ENCODE data around the gene NSUN3.

Gene NSUN3

GRCh38 chr3:94167346-94167745 is 104.5 kb downstream of the NSUN3 start:
- H3K27ac ChIP-seq (replicated peaks): no peak overlapping the region
- DNase-seq (ENCODE audit: low read depth in 1 of 2, low spot score in 1 of 2): no peak
- TF ChIP-seq POLR2AphosphoS5 (IDR thresholded peaks at IDR 0.05; ENCODE audit: low read depth): no peak
- TF ChIP-seq SPI1 (IDR thresholded peaks at IDR 0.05; ENCODE audit: borderline replicate concordance, low read depth): no peak
- no peak for TF ChIP-seq GABPA (IDR thresholded peaks at IDR 0.05; ENCODE audit: low read depth)
- no peak for TF ChIP-seq CTCF (IDR thresholded peaks at IDR 0.05; ENCODE audit: insufficient read depth, low read length)
- no peak for TF ChIP-seq REST (IDR thresholded peaks at IDR 0.05; ENCODE audit: insufficient replicate concordance, low read depth)
- no peaks in the 10 kb centered on the region for H3K27me3 ChIP-seq (ENCODE audit: insufficient read depth, poor library complexity, severe bottlenecking)
- no peak overlapping the region for H3K4me3 ChIP-seq (replicated peaks; ENCODE audit: insufficient read depth, low read length)

- H3K27me3 ChIP-seq (ENCODE audit: insufficient read depth, poor library complexity, severe bottlenecking): no peaks in the 10 kb centered on the region
- H3K4me3 ChIP-seq (replicated peaks; ENCODE audit: insufficient read depth, low read length): no peak overlapping the region
- no peak overlapping the region for H3K27ac ChIP-seq (replicated peaks)
- DNase-seq (ENCODE audit: low read depth in 1 of 2, low spot score in 1 of 2): no peak
- no peak for TF ChIP-seq CTCF (IDR thresholded peaks at IDR 0.05; ENCODE audit: insufficient read depth, low read length)
- TF ChIP-seq GABPA (IDR thresholded peaks at IDR 0.05; ENCODE audit: low read depth): no peak
- no peak for TF ChIP-seq SPI1 (IDR thresholded peaks at IDR 0.05; ENCODE audit: borderline replicate concordance, low read depth)
- TF ChIP-seq POLR2AphosphoS5 (IDR thresholded peaks at IDR 0.05; ENCODE audit: low read depth): no peak
- no peak for TF ChIP-seq REST (IDR thresholded peaks at IDR 0.05; ENCODE audit: insufficient replicate concordance, low read depth)
These were observed 104.9 kb downstream of the NSUN3 start for GRCh38 chr3:94167796-94168195.

GRCh38 chr3:94171954-94172353 is 109.1 kb downstream of the NSUN3 start:
- H3K27me3 ChIP-seq (ENCODE audit: insufficient read depth, poor library complexity, severe bottlenecking): no peaks in the 10 kb centered on the region

More at GRCh38 chr3:94171954-94172353, 109.1 kb downstream of the NSUN3 start:
- no peak overlapping the region for H3K27ac ChIP-seq (replicated peaks)
- no peak for DNase-seq (ENCODE audit: low read depth in 1 of 2, low spot score in 1 of 2)
- no peak for TF ChIP-seq SPI1 (IDR thresholded peaks at IDR 0.05; ENCODE audit: borderline replicate concordance, low read depth)
- no peak for TF ChIP-seq GABPA (IDR thresholded peaks at IDR 0.05; ENCODE audit: low read depth)
- no peak for TF ChIP-seq REST (IDR thresholded peaks at IDR 0.05; ENCODE audit: insufficient replicate concordance, low read depth)
- no peak for TF ChIP-seq POLR2AphosphoS5 (IDR thresholded peaks at IDR 0.05; ENCODE audit: low read depth)
- no peak for TF ChIP-seq CTCF (IDR thresholded peaks at IDR 0.05; ENCODE audit: insufficient read depth, low read length)
- no peak overlapping the region for H3K4me3 ChIP-seq (replicated peaks; ENCODE audit: insufficient read depth, low read length)
